ENCODE results near the gene UQCR11. TPM values are rescaled to one million over a fixed set of nuclear protein-coding genes. Genes with fewer than 3 reads are reported as not detected.

Gene UQCR11
- total RNA-seq, 2 donors from 2014 or later, result 32.7 to 51.9 TPM

- TF ChIP-seq CTCF (IDR thresholded peaks at IDR 0.05), result no peak
- Histone ChIP-seq H3K27ac (no peak overlapping the region), H3K4me1 (ENCODE audit: control insufficient read depth in 1 of 2, low read depth in 2 of 2) (peaks cover 11 to 19% of the 10 kb centered on the region in 2 donors), H3K36me3 (no peaks in the 10 kb centered on the region), H3K9me3 (no peaks in the 10 kb centered on the region), H3K27me3 (replicated peaks; ENCODE audit: insufficient read depth) (no peaks in the 10 kb centered on the region), H3K4me3 (no peak overlapping the region)
- ATAC-seq (ENCODE audit: insufficient number of reproducible peaks, low FRiP score, low read depth) (no peak), DNase-seq (ENCODE audit: low spot score) (no peak)
Measured at GRCh38 chr19:1648459-1648849, 43.2 kb upstream of the UQCR11 start.

- Histone ChIP-seq H3K4me1 (ENCODE audit: control insufficient read depth in 1 of 2, low read depth in 2 of 2) (peaks cover 11 to 19% of the 10 kb centered on the region in 2 donors), H3K9me3 (no peaks in the 10 kb centered on the region), H3K27ac (no peak overlapping the region), H3K27me3 (replicated peaks; ENCODE audit: insufficient read depth) (no peaks in the 10 kb centered on the region), H3K4me3 (no peak overlapping the region), H3K36me3 (no peaks in the 10 kb centered on the region)
- ATAC-seq (ENCODE audit: insufficient number of reproducible peaks, low FRiP score, low read depth), result no peak
- no peak for TF ChIP-seq CTCF (IDR thresholded peaks at IDR 0.05)
- no peak for DNase-seq (ENCODE audit: low spot score)
Measured at GRCh38 chr19:1647501-1648458, 42.5 kb upstream of the UQCR11 start.

- Histone ChIP-seq H3K4me3 (no peak overlapping the region), H3K9me3 (no peaks in the 10 kb centered on the region), H3K27ac (no peak overlapping the region), H3K27me3 (replicated peaks; ENCODE audit: insufficient read depth) (no peaks in the 10 kb centered on the region), H3K36me3 (no peaks in the 10 kb centered on the region), H3K4me1 (ENCODE audit: control insufficient read depth in 1 of 2, low read depth in 2 of 2) (peaks cover 11 to 19% of the 10 kb centered on the region in 2 donors)
- DNase-seq (ENCODE audit: low spot score) (no peak), ATAC-seq (ENCODE audit: insufficient number of reproducible peaks, low FRiP score, low read depth) (no peak)
- TF ChIP-seq CTCF (IDR thresholded peaks at IDR 0.05), result no peak
Measured at GRCh38 chr19:1646659-1647453, 41.6 kb upstream of the UQCR11 start.

- ATAC-seq (ENCODE audit: insufficient number of reproducible peaks, low FRiP score, low read depth) (no peak), DNase-seq (ENCODE audit: low spot score) (no peak)
- no peaks in the 10 kb centered on the region for H3K36me3 ChIP-seq
- H3K27ac ChIP-seq, result no peak overlapping the region
- no peak for TF ChIP-seq CTCF (IDR thresholded peaks at IDR 0.05)
- no peaks in the 10 kb centered on the region for H3K9me3 ChIP-seq
- H3K27me3 ChIP-seq (replicated peaks; ENCODE audit: insufficient read depth), result no peaks in the 10 kb centered on the region
- H3K4me1 ChIP-seq (ENCODE audit: control insufficient read depth in 1 of 2, low read depth in 2 of 2), result peaks cover 11 to 15% of the 10 kb centered on the region in 2 donors
- no peak overlapping the region for H3K4me3 ChIP-seq
Measured at GRCh38 chr19:1646149-1646548, 40.9 kb upstream of the UQCR11 start.

- TF ChIP-seq CTCF (IDR thresholded peaks at IDR 0.05), result no peak
- Histone ChIP-seq H3K4me1 (ENCODE audit: control insufficient read depth in 1 of 2, low read depth in 2 of 2) (peaks cover 3 to 7% of the 10 kb centered on the region in 2 donors), H3K27me3 (replicated peaks; ENCODE audit: insufficient read depth) (no peaks in the 10 kb centered on the region), H3K27ac (no peak overlapping the region), H3K4me3 (no peak overlapping the region), H3K36me3 (no peaks in the 10 kb centered on the region), H3K9me3 (no peaks in the 10 kb centered on the region)
- ATAC-seq (ENCODE audit: insufficient number of reproducible peaks, low FRiP score, low read depth) (no peak), DNase-seq (ENCODE audit: low spot score) (no peak)
Measured at GRCh38 chr19:1645299-1645698, 40.0 kb upstream of the UQCR11 start.

Data from thoracic aorta (tissue), 2 donors.